ENCODE data around the gene WAPL. TPM values are rescaled to one million over a fixed set of nuclear protein-coding genes. Genes with fewer than 3 reads are reported as not detected.

The WAPL gene
- total and polyA plus RNA-seq, 2 of the 13 experiments (the other 11 are each of a cell fraction or from before 2014, with no cell fraction given) = 13.2 to 43.5 TPM

DNA sequence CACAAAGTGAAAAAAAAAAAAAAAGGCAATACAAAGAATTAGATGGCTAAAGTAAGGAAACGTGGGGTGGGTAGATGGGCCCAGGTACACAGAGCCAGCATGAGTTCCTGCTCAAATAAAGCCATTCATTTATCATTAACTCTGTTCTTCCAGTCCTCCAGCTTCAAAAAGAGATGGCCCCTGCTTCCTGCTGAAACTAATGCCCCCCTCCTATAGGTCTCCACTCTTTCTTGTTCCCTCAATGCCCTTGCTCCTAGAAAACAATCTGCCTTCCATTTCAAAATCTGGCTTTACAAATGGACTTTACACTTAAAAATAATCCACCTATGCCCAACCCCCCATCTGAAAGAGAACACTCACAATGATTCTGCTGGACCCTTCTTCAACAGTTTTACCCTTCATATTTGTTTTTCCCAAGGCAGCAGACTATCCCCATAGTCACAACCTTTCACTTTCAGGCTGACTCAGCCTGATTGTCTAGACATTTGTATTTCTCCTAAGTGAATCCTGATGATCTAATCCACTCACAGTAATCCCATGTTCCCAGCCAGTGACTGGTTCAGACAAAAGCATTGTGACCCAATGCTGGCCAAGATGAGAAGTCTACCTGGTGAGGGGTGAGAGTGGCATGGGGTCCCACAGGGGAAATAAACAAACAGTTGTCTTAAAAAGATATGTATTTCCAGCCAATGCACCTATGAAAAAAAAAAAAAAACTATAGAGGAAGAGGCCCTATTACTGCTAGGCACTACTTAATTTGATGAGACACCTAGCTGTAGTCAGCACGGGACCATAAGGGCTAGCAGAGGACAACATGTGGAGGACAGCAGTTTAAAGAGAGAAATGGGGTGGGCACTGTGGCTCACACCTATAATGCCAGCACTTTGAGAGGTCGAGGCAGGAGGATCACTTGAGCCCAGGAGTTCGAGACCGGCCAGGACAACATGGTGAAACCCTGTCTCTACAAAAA lies 80.4 kb downstream of the WAPL start (continued):
- TF ChIP-seq, protein P1, sequence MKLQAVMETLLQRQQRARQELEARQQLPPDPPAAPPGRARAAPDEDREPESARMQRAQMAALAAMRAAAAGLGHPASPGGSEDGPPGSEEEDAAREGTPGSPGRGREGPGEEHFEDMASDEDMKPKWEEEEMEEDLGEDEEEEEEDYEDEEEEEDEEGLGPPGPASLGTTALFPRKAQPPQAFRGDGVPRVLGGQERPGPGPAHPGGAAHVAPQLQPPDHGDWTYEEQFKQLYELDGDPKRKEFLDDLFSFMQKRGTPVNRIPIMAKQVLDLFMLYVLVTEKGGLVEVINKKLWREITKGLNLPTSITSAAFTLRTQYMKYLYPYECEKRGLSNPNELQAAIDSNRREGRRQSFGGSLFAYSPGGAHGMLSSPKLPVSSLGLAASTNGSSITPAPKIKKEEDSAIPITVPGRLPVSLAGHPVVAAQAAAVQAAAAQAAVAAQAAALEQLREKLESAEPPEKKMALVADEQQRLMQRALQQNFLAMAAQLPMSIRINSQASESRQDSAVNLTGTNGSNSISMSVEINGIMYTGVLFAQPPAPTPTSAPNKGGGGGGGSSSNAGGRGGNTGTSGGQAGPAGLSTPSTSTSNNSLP (IDR thresholded peaks at IDR 0.05; ENCODE audit: low read depth, low read length) = peak; percentile 77
- TF ChIP-seq ZHX2 (IDR thresholded peaks at IDR 0.05; ENCODE audit: low read depth) (peak; percentile 31; the same call in 1 of the 2 replicates), ZHX2 (CRISPR knock-in tag; IDR thresholded peaks at IDR 0.05; ENCODE audit: borderline replicate concordance) (no peak), SKI (IDR thresholded peaks at IDR 0.05; ENCODE audit: partially characterized antibody) (peak; percentile 98), ZSCAN31 (CRISPR knock-in tag; IDR thresholded peaks at IDR 0.05; ENCODE audit: low read depth) (0 out of 2 replicates have a peak, but pooled peaks have one; percentile 38), TBL1XR1 (IDR thresholded peaks at IDR 0.05; ENCODE audit: borderline replicate concordance, low read length, partially characterized antibody) (peak; percentile 38), ZNF746 (CRISPR knock-in tag; IDR thresholded peaks at IDR 0.05) (peak; percentile 76; the same call in 1 of the 2 replicates)
- TF ChIP-seq, protein P2, sequence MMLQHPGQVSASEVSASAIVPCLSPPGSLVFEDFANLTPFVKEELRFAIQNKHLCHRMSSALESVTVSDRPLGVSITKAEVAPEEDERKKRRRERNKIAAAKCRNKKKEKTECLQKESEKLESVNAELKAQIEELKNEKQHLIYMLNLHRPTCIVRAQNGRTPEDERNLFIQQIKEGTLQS (CRISPR knock-in tag; IDR thresholded peaks at IDR 0.05) = peak; percentile 60
- TF ChIP-seq, protein P3, sequence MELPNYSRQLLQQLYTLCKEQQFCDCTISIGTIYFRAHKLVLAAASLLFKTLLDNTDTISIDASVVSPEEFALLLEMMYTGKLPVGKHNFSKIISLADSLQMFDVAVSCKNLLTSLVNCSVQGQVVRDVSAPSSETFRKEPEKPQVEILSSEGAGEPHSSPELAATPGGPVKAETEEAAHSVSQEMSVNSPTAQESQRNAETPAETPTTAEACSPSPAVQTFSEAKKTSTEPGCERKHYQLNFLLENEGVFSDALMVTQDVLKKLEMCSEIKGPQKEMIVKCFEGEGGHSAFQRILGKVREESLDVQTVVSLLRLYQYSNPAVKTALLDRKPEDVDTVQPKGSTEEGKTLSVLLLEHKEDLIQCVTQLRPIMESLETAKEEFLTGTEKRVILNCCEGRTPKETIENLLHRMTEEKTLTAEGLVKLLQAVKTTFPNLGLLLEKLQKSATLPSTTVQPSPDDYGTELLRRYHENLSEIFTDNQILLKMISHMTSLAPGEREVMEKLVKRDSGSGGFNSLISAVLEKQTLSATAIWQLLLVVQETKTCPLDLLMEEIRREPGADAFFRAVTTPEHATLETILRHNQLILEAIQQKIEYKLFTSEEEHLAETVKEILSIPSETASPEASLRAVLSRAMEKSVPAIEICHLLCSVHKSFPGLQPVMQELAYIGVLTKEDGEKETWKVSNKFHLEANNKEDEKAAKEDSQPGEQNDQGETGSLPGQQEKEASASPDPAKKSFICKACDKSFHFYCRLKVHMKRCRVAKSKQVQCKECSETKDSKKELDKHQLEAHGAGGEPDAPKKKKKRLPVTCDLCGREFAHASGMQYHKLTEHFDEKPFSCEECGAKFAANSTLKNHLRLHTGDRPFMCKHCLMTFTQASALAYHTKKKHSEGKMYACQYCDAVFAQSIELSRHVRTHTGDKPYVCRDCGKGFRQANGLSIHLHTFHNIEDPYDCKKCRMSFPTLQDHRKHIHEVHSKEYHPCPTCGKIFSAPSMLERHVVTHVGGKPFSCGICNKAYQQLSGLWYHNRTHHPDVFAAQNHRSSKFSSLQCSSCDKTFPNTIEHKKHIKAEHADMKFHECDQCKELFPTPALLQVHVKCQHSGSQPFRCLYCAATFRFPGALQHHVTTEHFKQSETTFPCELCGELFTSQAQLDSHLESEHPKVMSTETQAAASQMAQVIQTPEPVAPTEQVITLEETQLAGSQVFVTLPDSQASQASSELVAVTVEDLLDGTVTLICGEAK (IDR thresholded peaks at IDR 0.05) = no peak
- TF ChIP-seq, protein P3 (CRISPR knock-in tag; IDR thresholded peaks at IDR 0.05) = no peak; the same call in 1 of the 2 replicates
